22Rv1 (cell line): Measurements from ENCODE around the gene TIGD1.

Experiments
- CTCF ChIP-seq: fragments of 450-650 bp; IDR thresholded peaks from 2 replicates; pipeline ENCODE4 v1.5.1; 2017; ENCODE audit warnings: mild to moderate bottlenecking
- ZFX ChIP-seq: fragments of 450-650 bp; IDR thresholded peaks from 2 replicates; pipeline ENCODE4 v1.6.1; 2017; ENCODE audit warnings: antibody characterized with exemption, borderline replicate concordance

GRCh38 chr2:232504438-232504837, 45.9 kb downstream of the TIGD1 start:
- no peak for TF ChIP-seq CTCF
- no peak for TF ChIP-seq ZFX
